GM15510 (cell line): ENCODE data around the gene CFAP299.

Source experiments
- POLR2A ChIP-seq: IDR thresholded peaks from 3 replicates; pipeline ENCODE4 v1.6.1; 2011; ENCODE audit warnings: borderline replicate concordance; ENCODE audit not compliant: insufficient read length; ENCODE audit errors: extremely low read depth

Gene CFAP299

GRCh38 chr4:80335554-80336358 is at the start of gene CFAP299:
TSS of gene CFAP299 (plus strand) at chr4:80335730.
- no peak for TF ChIP-seq POLR2A

- no peak for TF ChIP-seq POLR2A
Measured at GRCh38 chr4:80286451-80286850, 49.1 kb upstream of the CFAP299 start.

GRCh38 chr4:80294206-80294605 is 41.3 kb upstream of the CFAP299 start:
- no peak for TF ChIP-seq POLR2A

- no peak for TF ChIP-seq POLR2A
Measured at GRCh38 chr4:80295336-80295735, 40.2 kb upstream of the CFAP299 start.

GRCh38 chr4:80295826-80296225 is 39.7 kb upstream of the CFAP299 start:
- no peak for TF ChIP-seq POLR2A

GRCh38 chr4:80301884-80302283 is 33.6 kb upstream of the CFAP299 start:
- no peak for TF ChIP-seq POLR2A

- TF ChIP-seq POLR2A: no peak
Measured at GRCh38 chr4:80302616-80303223, 32.8 kb upstream of the CFAP299 start.

- TF ChIP-seq POLR2A: no peak
Measured at GRCh38 chr4:80305466-80305865, 30.1 kb upstream of the CFAP299 start.

- no peak for TF ChIP-seq POLR2A
Measured at GRCh38 chr4:80306260-80306659, 29.3 kb upstream of the CFAP299 start.

GRCh38 chr4:80307183-80307735 is 28.3 kb upstream of the CFAP299 start:
- no peak for TF ChIP-seq POLR2A

GRCh38 chr4:80307774-80308465 is 27.6 kb upstream of the CFAP299 start:
- no peak for TF ChIP-seq POLR2A

- TF ChIP-seq POLR2A: no peak
Measured at GRCh38 chr4:80308466-80308822, 27.1 kb upstream of the CFAP299 start.

GRCh38 chr4:80309294-80310004 is 26.1 kb upstream of the CFAP299 start:
- no peak for TF ChIP-seq POLR2A

GRCh38 chr4:80311130-80311529 is 24.4 kb upstream of the CFAP299 start:
- no peak for TF ChIP-seq POLR2A

- no peak for TF ChIP-seq POLR2A
Measured at GRCh38 chr4:80312124-80312523, 23.4 kb upstream of the CFAP299 start.
